GM23338 (cell line): Measurements from ENCODE around the gene TUBGCP2. TPM values are rescaled to one million over a fixed set of nuclear protein-coding genes. Genes with fewer than 3 reads are reported as not detected.

Experiments used
- ATAC-seq: fragments of 200-7000 bp; cut with Tn5 transposase; 3 replicates; pipeline ENCODE4 v1.9.1; 2020
- DNase-seq: peaks from one replicate; pipeline ENCODE4 v3.0.0-alpha.2; 2015; ENCODE audit warnings: low spot score
- H2AFZ ChIP-seq: fragments of 200-600 bp; sonication (generic); 2 replicates; pipeline ENCODE4 v1.8.0; 2016; ENCODE audit warnings: antibody characterized with exemption, mild to moderate bottlenecking, moderate library complexity
- H3F3A ChIP-seq: fragments of 200-600 bp; sonication (generic); replicated peaks from 2 replicates; pipeline ENCODE4 v1.8.0; 2017; ENCODE audit warnings: antibody characterized with exemption, mixed run types, low read depth
- H3K27ac ChIP-seq: fragments of 200-600 bp; sonication (generic); 2 replicates; pipeline ENCODE4 v1.6.1; 2016; ENCODE audit warnings: low read depth
- H3K27me3 ChIP-seq: fragments of 200-600 bp; sonication (generic); 2 replicates; pipeline ENCODE4 v1.8.0; 2016; ENCODE audit warnings: mild to moderate bottlenecking, mixed run types, moderate library complexity; ENCODE audit not compliant: insufficient read depth
- H3K36me3 ChIP-seq: fragments of 200-600 bp; sonication (generic); 2 replicates; pipeline ENCODE4 v1.8.0; 2016; ENCODE audit warnings: mild to moderate bottlenecking; ENCODE audit not compliant: insufficient read depth
- H3K4me1 ChIP-seq: fragments of 200-600 bp; sonication (generic); 2 replicates; pipeline ENCODE4 v1.8.0; 2016; ENCODE audit warnings: mild to moderate bottlenecking, moderate library complexity; ENCODE audit not compliant: insufficient read depth
- H3K4me2 ChIP-seq: fragments of 200-600 bp; sonication (generic); 2 replicates; pipeline ENCODE4 v1.7.1; 2017; ENCODE audit warnings: mixed run types
- H3K4me3 ChIP-seq: fragments of 200-600 bp; sonication (generic); 2 replicates; pipeline ENCODE4 v1.6.1; 2016; ENCODE audit warnings: mixed run types
- H3K79me2 ChIP-seq: fragments of 200-600 bp; sonication (generic); replicated peaks from 2 replicates; pipeline ENCODE4 v1.8.0; 2017; ENCODE audit warnings: mild to moderate bottlenecking; ENCODE audit not compliant: insufficient read depth
- H3K9me2 ChIP-seq: fragments of 200-600 bp; sonication (generic); 2 replicates; pipeline ENCODE4 v1.8.0; 2017; ENCODE audit not compliant: insufficient read depth
- H4K20me1 ChIP-seq: fragments of 200-600 bp; sonication (generic); replicated peaks from 2 replicates; pipeline ENCODE4 v1.8.0; 2017; ENCODE audit warnings: mild to moderate bottlenecking; ENCODE audit not compliant: insufficient read depth
- H3K27ac Mint-ChIP-seq: 2 replicates; pipeline ENCODE4 v1.8.0; 2020; ENCODE audit warnings: inconsistent platforms, mild to moderate bottlenecking, moderate library complexity, mixed read lengths
- H3K27me3 Mint-ChIP-seq: 3 replicates; pipeline ENCODE4 v1.8.0; 2022; ENCODE audit warnings: low read depth, mild to moderate bottlenecking, moderate library complexity, mixed read lengths, inconsistent platforms; ENCODE audit not compliant: insufficient read depth, poor library complexity
- H3K36me3 Mint-ChIP-seq: 3 replicates; pipeline ENCODE4 v1.8.0; 2021; ENCODE audit warnings: low read depth, mild to moderate bottlenecking, inconsistent platforms, moderate library complexity, mixed read lengths
- H3K4me1 Mint-ChIP-seq: 3 replicates; pipeline ENCODE4 v1.8.0; 2020; ENCODE audit warnings: mild to moderate bottlenecking, inconsistent platforms, mixed read lengths
- H3K4me3 Mint-ChIP-seq: 3 replicates; pipeline ENCODE4 v1.8.0; 2021; ENCODE audit warnings: moderate library complexity, mild to moderate bottlenecking, inconsistent platforms, mixed read lengths
- H3K9me3 Mint-ChIP-seq: 3 replicates; pipeline ENCODE4 v1.8.0; 2020; ENCODE audit warnings: moderate library complexity, mild to moderate bottlenecking, inconsistent platforms, mixed read lengths
- CREB1 ChIP-seq: fragments of 250-450 bp; sonication (Bioruptor Pico); IDR thresholded peaks from 2 replicates; pipeline ENCODE4 v1.5.0; 2020; ENCODE audit warnings: low read depth, mild to moderate bottlenecking, moderate library complexity
- EZH2 ChIP-seq: fragments of 200-600 bp; sonication (generic); IDR thresholded peaks from one replicate; pipeline ENCODE4 v1.8.0; 2017; ENCODE audit warnings: antibody characterized with exemption, mild to moderate bottlenecking, low read depth; ENCODE audit not compliant: unreplicated experiment
- EZH2phosphoT487 ChIP-seq: fragments of 200-600 bp; sonication (generic); IDR thresholded peaks from one replicate; pipeline ENCODE4 v1.8.1; 2018; ENCODE audit warnings: antibody characterized with exemption; ENCODE audit not compliant: unreplicated experiment
- JUNB ChIP-seq: IDR thresholded peaks from one replicate; pipeline ENCODE4 v1.6.1; 2016; ENCODE audit warnings: antibody characterized with exemption; ENCODE audit not compliant: unreplicated experiment
- NANOG ChIP-seq: IDR thresholded peaks from 2 replicates; pipeline ENCODE4 v1.6.1; 2016; ENCODE audit warnings: antibody characterized with exemption, borderline replicate concordance
- POLR2AphosphoS5 ChIP-seq: IDR thresholded peaks from 2 replicates; pipeline ENCODE4 v1.6.1; 2016; ENCODE audit warnings: antibody characterized with exemption, low read depth
- STAT1 ChIP-seq: IDR thresholded peaks from one replicate; pipeline ENCODE4 v1.6.1; 2016; ENCODE audit warnings: antibody characterized with exemption; ENCODE audit not compliant: unreplicated experiment
- ZNF114 ChIP-seq: fragments of 250-450 bp; sonication (Bioruptor Pico); IDR thresholded peaks from 2 replicates; pipeline ENCODE4 v1.5.0; 2020; ENCODE audit warnings: mild to moderate bottlenecking, moderate library complexity
- ZNF331 ChIP-seq: fragments of 250-450 bp; sonication (Bioruptor Pico); IDR thresholded peaks from 2 replicates; pipeline ENCODE4 v1.5.0; 2020; ENCODE audit warnings: low read depth, mild to moderate bottlenecking, moderate library complexity
- polyA plus RNA-seq: library from polyadenylated mRNA; unstranded; fragments of >200 nt; fragmentation: Nextera tagmentation; extraction: Ambion mirVana; gene quantifications from 2 replicates; pipeline ENCODE4 v1.2.1, GENCODE V29; 2016
- total RNA-seq: library from RNA; depleted of rRNA; stranded (reverse); fragments of >200 nt; shearing (Covaris generic); gene quantifications from 2 replicates; pipeline ENCODE4 v1.2.3, GENCODE V29; 2014
- TF ChIP-seq, protein P1 (sequence below): fragments of 250-450 bp; sonication (Bioruptor Pico); IDR thresholded peaks from 2 replicates; pipeline ENCODE4 v1.5.0; 2020; ENCODE audit warnings: mild to moderate bottlenecking, moderate library complexity
- TF ChIP-seq, protein P2 (sequence below), 2 experiments: fragments of 200-600 bp in 1 of 2; sonication (generic) in 1 of 2; conservative IDR thresholded peaks; 2 replicates each; pipeline versions ENCODE4 v1.5.1 to v1.6.1; 2016 to 2017; ENCODE audit warnings: antibody characterized with exemption in 2 of 2, low read depth in 2 of 2, mild to moderate bottlenecking in 2 of 2, moderate library complexity in 1 of 2
- TF ChIP-seq, protein P3 (sequence below): IDR thresholded peaks from 2 replicates; pipeline ENCODE4 v1.6.1; 2016; ENCODE audit warnings: antibody characterized with exemption
- TF ChIP-seq, protein P4 (sequence below): IDR thresholded peaks from one replicate; pipeline ENCODE4 v1.6.1; 2018; ENCODE audit warnings: antibody characterized with exemption; ENCODE audit not compliant: unreplicated experiment

TUBGCP2 gene
- total and polyA plus RNA-seq, 2 experiments from 2014 or later, result 59.6 to 67.7 TPM

DNA sequence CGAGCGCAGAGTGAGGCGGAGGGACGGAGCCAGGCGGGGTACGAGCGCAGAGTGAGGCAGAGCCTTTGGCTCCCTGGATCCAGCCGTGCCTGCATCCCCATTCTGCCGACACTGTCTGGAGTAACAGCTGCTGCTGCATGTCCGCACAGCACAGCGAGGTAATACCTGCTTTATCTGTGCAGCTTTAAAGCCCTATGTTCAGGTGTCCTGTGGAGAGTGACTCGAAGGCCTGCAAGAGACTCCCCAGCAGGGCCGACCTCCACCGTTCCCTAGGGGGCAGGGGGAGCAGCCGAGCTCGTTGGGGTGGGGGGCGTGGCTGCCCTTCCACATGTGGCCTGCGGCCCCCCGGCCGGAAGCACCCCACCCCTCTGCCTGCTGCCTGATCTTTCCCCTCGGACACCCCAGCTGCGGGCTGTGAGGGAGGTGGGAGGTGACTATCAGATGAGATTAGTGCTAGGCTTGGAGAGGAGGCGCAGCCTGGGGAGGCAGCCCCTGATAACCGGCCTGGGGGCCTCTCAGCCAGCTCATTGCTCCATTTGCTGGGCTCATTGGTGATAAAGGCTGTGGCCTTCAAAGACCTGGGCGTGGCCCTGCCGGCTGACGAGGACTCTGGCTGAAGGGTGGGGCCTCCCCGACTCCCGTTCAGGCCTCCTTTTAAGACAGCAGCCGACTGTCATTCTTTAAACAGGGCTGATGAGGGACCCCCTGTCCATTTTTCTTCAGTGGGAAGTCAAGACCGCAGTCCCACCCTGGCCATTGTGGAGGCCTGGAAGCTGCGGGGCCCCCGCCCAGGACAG is 63.0 kb downstream of the TUBGCP2 start:
- Mint-ChIP-seq H3K4me1 (peaks cover 19% of the 10 kb centered on the region), H3K36me3 (peaks cover 4% of the 10 kb centered on the region; the same call in 2 of the 3 replicates), H3K9me3 (no peaks in the 10 kb centered on the region), H3K27ac (no peak overlapping the region; the same call in 1 of the 2 replicates), H3K27me3 (peaks cover 22% of the 10 kb centered on the region), H3K4me3 (no peak overlapping the region)
- Histone ChIP-seq H3K27ac (no peak overlapping the region), H3K79me2 (no peaks in the 10 kb centered on the region), H4K20me1 (no peaks in the 10 kb centered on the region), H2AFZ (no peak overlapping the region), H3K4me1 (peaks cover 11% of the 10 kb centered on the region; the same call in 1 of the 2 replicates), H3K9me2 (no peaks in the 10 kb centered on the region), H3K27me3 (no peaks in the 10 kb centered on the region), H3K4me2 (no peak overlapping the region; the same call in 1 of the 2 replicates), H3K4me3 (no peak overlapping the region), H3F3A (0 out of 2 replicates have a peak, but pooled peaks cover 3% of the 10 kb centered on the region), H3K36me3 (no peaks in the 10 kb centered on the region)
- DNase-seq, result no peak
- ATAC-seq, result no peak
- TF ChIP-seq, protein P1, sequence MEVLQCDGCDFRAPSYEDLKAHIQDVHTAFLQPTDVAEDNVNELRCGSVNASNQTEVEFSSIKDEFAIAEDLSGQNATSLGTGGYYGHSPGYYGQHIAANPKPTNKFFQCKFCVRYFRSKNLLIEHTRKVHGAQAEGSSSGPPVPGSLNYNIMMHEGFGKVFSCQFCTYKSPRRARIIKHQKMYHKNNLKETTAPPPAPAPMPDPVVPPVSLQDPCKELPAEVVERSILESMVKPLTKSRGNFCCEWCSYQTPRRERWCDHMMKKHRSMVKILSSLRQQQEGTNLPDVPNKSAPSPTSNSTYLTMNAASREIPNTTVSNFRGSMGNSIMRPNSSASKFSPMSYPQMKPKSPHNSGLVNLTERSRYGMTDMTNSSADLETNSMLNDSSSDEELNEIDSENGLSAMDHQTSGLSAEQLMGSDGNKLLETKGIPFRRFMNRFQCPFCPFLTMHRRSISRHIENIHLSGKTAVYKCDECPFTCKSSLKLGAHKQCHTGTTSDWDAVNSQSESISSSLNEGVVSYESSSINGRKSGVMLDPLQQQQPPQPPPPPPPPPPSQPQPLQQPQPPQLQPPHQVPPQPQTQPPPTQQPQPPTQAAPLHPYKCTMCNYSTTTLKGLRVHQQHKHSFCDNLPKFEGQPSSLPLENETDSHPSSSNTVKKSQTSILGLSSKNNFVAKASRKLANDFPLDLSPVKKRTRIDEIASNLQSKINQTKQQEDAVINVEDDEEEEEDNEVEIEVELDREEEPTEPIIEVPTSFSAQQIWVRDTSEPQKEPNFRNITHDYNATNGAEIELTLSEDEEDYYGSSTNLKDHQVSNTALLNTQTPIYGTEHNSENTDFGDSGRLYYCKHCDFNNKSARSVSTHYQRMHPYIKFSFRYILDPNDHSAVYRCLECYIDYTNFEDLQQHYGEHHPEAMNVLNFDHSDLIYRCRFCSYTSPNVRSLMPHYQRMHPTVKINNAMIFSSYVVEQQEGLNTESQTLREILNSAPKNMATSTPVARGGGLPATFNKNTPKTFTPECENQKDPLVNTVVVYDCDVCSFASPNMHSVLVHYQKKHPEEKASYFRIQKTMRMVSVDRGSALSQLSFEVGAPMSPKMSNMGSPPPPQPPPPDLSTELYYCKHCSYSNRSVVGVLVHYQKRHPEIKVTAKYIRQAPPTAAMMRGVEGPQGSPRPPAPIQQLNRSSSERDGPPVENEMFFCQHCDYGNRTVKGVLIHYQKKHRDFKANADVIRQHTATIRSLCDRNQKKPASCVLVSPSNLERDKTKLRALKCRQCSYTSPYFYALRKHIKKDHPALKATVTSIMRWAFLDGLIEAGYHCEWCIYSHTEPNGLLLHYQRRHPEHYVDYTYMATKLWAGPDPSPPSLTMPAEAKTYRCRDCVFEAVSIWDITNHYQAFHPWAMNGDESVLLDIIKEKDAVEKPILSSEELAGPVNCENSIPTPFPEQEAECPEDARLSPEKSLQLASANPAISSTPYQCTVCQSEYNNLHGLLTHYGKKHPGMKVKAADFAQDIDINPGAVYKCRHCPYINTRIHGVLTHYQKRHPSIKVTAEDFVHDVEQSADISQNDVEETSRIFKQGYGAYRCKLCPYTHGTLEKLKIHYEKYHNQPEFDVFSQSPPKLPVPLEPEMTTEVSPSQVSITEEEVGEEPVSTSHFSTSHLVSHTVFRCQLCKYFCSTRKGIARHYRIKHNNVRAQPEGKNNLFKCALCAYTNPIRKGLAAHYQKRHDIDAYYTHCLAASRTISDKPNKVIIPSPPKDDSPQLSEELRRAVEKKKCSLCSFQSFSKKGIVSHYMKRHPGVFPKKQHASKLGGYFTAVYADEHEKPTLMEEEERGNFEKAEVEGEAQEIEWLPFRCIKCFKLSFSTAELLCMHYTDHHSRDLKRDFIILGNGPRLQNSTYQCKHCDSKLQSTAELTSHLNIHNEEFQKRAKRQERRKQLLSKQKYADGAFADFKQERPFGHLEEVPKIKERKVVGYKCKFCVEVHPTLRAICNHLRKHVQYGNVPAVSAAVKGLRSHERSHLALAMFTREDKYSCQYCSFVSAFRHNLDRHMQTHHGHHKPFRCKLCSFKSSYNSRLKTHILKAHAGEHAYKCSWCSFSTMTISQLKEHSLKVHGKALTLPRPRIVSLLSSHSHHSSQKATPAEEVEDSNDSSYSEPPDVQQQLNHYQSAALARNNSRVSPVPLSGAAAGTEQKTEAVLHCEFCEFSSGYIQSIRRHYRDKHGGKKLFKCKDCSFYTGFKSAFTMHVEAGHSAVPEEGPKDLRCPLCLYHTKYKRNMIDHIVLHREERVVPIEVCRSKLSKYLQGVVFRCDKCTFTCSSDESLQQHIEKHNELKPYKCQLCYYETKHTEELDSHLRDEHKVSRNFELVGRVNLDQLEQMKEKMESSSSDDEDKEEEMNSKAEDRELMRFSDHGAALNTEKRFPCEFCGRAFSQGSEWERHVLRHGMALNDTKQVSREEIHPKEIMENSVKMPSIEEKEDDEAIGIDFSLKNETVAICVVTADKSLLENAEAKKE (CRISPR knock-in tag), result no peak
- TF ChIP-seq STAT1, result no peak
- TF ChIP-seq, protein P2, sequence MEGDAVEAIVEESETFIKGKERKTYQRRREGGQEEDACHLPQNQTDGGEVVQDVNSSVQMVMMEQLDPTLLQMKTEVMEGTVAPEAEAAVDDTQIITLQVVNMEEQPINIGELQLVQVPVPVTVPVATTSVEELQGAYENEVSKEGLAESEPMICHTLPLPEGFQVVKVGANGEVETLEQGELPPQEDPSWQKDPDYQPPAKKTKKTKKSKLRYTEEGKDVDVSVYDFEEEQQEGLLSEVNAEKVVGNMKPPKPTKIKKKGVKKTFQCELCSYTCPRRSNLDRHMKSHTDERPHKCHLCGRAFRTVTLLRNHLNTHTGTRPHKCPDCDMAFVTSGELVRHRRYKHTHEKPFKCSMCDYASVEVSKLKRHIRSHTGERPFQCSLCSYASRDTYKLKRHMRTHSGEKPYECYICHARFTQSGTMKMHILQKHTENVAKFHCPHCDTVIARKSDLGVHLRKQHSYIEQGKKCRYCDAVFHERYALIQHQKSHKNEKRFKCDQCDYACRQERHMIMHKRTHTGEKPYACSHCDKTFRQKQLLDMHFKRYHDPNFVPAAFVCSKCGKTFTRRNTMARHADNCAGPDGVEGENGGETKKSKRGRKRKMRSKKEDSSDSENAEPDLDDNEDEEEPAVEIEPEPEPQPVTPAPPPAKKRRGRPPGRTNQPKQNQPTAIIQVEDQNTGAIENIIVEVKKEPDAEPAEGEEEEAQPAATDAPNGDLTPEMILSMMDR (conservative IDR thresholded peaks at IDR 0.05; ENCODE audit: low read depth in 2 of 2), result no peak
- TF ChIP-seq ZNF331 (CRISPR knock-in tag), result no peak
- TF ChIP-seq, protein P3, sequence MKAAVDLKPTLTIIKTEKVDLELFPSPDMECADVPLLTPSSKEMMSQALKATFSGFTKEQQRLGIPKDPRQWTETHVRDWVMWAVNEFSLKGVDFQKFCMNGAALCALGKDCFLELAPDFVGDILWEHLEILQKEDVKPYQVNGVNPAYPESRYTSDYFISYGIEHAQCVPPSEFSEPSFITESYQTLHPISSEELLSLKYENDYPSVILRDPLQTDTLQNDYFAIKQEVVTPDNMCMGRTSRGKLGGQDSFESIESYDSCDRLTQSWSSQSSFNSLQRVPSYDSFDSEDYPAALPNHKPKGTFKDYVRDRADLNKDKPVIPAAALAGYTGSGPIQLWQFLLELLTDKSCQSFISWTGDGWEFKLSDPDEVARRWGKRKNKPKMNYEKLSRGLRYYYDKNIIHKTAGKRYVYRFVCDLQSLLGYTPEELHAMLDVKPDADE, result no peak
- TF ChIP-seq, protein P4, sequence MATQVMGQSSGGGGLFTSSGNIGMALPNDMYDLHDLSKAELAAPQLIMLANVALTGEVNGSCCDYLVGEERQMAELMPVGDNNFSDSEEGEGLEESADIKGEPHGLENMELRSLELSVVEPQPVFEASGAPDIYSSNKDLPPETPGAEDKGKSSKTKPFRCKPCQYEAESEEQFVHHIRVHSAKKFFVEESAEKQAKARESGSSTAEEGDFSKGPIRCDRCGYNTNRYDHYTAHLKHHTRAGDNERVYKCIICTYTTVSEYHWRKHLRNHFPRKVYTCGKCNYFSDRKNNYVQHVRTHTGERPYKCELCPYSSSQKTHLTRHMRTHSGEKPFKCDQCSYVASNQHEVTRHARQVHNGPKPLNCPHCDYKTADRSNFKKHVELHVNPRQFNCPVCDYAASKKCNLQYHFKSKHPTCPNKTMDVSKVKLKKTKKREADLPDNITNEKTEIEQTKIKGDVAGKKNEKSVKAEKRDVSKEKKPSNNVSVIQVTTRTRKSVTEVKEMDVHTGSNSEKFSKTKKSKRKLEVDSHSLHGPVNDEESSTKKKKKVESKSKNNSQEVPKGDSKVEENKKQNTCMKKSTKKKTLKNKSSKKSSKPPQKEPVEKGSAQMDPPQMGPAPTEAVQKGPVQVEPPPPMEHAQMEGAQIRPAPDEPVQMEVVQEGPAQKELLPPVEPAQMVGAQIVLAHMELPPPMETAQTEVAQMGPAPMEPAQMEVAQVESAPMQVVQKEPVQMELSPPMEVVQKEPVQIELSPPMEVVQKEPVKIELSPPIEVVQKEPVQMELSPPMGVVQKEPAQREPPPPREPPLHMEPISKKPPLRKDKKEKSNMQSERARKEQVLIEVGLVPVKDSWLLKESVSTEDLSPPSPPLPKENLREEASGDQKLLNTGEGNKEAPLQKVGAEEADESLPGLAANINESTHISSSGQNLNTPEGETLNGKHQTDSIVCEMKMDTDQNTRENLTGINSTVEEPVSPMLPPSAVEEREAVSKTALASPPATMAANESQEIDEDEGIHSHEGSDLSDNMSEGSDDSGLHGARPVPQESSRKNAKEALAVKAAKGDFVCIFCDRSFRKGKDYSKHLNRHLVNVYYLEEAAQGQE, result no peak
- TF ChIP-seq POLR2AphosphoS5, result no peak
- TF ChIP-seq NANOG, result no peak
- TF ChIP-seq EZH2, result no peak
- TF ChIP-seq JUNB, result no peak
- TF ChIP-seq CREB1 (CRISPR knock-in tag), result no peak
- TF ChIP-seq EZH2phosphoT487, result no peak
- TF ChIP-seq ZNF114 (CRISPR knock-in tag), result no peak
